Activated T-cell treated with anti-CD3 and anti-CD28 coated beads for 24 hours (primary cell): Measurements from ENCODE around the gene ZNF593.

Source experiments
- DNase-seq: peaks from one replicate; pipeline ENCODE4 v3.0.0-alpha.2; 2020; ENCODE audit warnings: low read depth

Gene ZNF593

DNA sequence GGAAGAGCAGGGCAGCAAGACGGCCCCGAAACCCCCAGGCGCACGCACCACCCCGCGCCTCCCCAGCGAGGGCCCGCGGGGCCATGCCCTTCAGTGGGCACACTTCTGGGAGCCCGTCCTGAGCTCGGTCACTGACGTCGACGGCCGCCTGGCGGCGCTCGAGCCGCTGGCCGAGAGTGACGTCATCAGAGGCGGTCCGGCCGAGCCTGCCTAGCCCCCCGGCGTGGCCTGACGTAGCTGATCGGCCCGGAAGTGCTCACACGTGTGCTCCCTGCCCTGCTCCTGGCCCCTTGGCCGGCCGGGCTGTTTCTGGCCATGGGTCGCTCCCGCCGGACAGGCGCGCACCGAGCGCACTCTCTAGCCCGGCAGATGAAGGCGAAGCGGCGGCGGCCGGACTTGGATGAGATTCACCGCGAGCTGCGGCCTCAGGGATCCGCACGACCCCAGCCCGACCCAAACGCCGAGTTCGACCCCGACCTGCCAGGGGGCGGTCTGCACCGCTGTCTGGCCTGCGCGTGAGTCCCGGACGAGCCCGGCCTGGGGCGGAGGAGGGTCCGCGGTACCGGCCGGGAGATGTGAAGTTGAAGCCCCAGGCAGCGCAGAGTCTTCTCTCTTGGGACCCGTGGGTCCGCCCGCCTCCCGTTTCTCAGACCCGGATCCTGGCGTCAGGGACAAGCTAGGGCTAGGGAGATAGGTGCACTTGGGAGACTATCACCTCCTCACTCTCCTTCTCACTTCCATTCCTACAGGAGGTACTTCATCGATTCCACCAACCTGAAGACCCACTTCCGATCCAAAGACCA is at the start of gene ZNF593:
Gene ZNF593 (plus strand): TSS at position 240 of the 803 bp plus-strand sequence. CDS start 76 bp downstream, at position 316.
- DNase-seq: peak; percentile 88

GRCh38 chr1:26121854-26122773 is 47.6 kb upstream of the ZNF593 start:
- no peak for DNase-seq

DNA sequence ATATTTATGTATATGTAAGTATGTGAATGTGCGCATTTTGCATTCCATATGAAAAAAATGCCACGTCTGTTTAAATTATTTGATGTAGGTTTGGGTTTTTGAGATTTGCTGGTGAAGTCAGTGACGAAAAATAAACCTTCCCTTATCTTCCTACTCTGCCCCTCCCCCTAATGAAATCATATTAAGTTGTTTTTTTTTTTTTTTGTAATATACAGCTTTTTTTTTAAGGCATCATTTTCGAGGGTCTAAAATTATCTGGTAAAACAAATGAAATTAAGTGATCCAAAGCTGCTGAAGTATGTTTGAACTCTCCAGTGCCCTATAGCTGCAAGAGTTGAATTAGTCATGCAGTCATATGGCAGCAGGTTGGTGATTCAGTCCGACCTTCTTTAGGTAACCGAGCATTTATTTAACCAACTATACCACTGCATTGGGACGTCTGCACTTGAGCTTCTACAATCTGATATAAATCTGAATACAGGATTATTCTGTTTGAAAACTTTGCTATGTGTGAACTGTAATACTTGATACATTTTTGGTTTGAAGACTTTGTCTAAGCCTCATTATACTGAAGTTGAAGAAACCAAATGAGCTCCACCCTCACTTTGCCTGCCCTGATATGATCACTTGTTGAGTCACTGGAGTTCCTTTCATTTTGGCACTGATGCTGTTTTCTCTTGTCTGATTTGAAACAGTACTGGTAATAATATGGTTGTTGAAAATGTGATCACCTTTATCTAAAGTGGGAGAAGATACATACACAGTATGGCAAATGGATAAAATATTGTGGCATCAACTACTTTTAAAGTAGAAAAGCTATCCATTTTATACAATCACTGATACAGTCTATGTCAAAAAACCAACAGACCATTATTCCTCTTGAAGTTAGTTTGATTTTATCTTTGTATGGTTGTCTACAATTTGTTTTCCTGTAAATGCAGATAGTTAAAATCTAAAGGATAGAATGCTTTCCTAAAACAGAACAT is 46.4 kb upstream of the ZNF593 start:
- no peak for DNase-seq

DNA sequence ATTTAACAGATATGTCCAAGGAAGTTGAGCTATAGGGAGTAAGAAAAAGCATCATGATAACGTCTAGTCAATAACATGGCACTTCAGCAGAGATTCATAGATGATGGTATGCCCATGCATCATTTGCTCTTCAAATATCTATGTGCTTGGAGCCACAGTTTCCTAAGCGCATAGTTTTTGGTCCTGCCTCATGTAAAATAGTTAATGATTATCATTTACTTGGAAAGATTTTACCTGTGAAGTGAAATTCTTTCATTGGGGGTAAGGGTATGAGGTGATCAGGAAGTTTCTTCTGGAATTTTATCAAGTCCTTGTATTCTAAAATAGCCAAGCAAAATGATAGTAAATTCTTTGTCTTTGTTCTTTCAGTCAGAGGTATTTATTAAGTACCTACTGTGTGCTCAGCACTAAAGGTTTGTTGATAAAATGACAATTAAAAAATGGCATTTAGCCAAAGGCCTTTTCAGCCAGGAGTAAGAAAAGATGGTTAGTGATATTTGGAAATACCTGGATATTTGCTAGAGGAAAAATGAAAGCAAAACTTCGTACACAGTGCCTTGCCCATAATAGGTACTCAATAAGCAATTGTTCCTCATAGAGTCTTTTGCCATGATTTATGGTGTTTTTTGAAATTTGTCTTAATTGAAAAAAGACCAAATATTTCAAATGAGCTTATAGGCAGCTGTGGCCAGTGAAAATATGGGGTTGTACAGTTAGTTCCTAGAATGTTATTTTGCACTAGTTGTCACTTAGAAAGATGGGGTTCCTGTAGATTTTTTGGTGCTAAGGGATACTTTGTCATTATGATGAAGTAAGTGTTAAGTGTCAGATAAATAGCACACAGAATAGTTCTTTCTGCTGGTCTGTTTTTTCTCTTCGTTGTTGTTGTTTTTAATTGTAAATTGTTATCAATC is 45.0 kb upstream of the ZNF593 start:
- no peak for DNase-seq

DNA sequence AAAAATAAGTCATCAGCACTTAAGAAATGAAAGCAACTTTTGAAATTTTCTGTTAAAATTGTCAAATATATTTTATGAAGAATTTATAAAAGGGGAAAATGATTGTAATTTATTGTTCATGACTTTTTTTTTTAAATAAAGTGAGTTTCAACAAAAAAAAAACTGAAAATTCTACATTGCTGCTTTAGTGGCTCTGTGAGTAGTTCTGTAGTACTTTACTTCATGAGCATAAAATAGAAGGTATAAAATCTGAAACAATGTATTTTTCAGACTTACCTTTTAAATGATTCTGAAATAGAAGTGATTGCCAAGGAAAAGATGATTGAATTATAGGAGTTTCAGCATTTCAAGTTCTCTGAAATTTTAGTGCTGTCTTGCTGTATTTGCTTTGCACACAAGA is 44.3 kb upstream of the ZNF593 start:
- DNase-seq: no peak

DNA sequence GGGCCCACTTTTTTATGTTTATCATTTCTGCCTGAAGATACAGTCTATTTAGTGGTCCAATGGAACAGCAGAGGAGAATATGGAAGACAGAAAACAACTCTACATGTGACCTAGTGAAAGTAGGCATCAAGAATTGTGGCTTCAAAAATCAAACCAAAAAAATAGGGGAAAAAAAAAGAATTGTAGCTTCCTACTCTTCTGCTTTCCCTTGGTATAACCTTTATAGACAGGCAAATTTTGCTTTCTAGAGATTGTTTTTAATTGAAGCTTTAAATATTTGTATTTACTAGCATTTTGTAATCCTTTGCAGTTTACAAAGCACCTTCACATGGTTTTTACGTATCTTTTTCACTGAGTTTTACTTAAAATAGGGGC is 43.8 kb upstream of the ZNF593 start:
- DNase-seq: no peak

DNA sequence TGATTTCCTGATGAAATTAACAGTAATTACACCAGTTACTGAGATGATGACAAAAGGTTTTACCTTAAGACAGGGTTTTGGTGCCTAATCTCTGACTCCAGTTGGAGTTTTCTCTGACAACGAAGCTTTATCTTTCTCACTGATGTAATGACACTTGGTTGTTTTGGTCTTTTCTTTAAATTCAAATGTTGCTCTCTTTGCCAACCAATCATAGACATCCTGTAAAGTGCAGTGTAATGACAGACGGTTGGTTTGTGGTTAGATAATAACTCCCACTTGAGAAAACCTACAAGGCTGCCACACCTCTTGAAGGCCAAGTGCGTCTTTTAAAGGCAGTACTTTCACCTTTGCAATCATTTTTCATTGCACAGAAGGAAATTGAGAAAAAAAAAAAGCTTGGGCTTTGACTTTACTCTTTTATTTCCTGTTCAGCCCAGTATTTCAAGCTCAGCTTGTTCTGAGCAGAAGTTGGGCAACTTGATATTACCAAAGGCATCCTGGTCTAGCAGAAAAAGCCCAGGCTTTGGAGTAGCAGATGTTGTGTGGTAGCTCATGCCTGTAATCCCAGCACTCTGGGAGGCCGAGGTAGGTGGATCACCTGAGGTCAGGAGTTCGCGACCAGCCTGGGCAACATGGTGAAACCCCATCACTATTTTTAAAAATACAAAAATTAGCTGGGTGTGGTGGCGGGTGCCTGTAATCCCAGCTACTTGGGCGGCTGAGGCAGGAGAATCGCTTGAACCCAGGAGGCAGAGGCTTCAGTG is 43.2 kb upstream of the ZNF593 start:
- peak; percentile 35 for DNase-seq

DNA sequence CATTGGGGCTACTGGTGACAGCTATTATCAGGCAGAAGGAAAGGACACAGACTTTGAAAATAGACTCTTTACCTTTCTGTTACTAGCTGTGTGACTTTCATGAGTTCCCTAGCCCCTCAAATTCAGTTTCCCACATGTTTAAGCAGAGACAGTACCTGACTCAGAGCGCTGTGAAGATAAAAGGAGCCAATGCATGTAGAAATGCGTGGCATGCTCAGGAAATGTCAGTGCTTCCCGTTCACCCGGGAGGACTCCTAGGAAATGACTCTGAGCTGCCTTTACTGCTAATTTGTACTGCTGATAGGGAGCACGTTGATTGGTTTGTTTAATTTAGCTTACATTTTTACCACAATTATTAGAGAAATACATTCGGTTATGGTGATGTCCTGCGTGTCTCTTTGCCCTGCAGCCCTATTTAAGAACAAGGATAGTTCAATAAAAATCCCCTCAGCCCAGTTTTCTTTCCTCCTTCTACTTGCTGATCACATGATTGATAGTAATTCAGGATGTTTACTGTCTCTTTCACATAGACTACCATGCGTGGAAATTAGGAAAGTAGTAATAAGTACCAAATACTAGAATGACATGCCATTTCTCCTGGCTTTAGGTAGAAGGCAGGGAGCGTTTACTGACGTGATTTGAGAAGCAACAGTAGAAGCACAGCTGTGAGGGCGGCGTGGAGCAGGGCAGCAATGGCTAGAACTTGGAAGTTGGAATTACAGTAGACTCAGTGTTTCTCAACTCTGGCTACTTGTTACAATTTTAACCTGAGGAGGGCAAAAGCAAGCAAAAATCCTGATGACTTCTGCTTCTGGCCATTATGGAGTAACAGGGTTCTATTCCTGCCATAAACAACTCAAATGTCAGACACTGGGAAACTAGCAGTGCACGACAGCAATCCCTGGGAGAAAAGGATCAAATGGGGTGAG is 42.2 kb upstream of the ZNF593 start:
- no peak for DNase-seq

DNA sequence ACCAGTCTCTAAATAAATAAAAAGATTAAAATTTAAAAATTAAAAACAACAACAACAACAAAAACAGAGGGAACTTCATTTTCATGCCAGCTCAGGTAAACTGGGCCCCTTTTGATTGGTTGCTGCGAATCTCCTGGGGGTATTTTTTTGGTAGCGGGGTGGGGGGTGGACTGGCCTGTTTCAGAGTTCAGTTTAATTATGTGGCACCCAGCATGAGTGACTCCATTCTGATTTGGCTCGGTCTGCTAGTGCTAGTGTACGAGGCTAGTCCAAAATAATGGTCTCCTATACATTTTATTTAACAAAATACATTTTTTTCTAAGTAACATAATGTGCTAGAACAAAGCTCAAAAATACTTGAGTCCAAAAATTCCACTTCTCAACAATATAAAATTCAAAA is 39.9 kb upstream of the ZNF593 start:
- no peak for DNase-seq

GRCh38 chr1:26130695-26131094 is 39.0 kb upstream of the ZNF593 start:
- DNase-seq: no peak

GRCh38 chr1:26132128-26132833 is 37.4 kb upstream of the ZNF593 start:
- DNase-seq: no peak

- DNase-seq: no peak
Measured at GRCh38 chr1:26132834-26133167, 36.9 kb upstream of the ZNF593 start.

- no peak for DNase-seq
Measured at GRCh38 chr1:26134466-26134865, 35.2 kb upstream of the ZNF593 start.

- DNase-seq: no peak
Measured at GRCh38 chr1:26138974-26139558, 30.6 kb upstream of the ZNF593 start.

DNA sequence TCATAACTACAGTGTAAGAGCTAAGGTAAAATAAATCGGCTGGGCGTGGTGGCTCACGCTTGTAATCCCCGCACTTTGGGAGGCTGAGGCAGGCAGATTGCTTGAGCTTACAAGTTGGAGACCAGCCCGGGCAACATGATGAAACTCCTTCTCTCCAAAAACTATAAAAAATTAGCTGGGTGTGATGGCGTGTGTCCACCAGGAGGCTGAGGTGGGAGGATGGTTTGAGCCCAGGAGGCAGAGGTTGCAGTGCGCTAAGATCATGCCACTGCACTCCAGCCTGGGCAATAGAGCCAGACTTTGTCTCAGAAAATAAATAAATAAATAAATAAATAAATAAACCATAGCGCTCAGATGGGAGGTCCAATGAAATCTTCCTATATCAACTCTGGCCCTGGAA is 27.5 kb upstream of the ZNF593 start:
- DNase-seq: no peak

DNA sequence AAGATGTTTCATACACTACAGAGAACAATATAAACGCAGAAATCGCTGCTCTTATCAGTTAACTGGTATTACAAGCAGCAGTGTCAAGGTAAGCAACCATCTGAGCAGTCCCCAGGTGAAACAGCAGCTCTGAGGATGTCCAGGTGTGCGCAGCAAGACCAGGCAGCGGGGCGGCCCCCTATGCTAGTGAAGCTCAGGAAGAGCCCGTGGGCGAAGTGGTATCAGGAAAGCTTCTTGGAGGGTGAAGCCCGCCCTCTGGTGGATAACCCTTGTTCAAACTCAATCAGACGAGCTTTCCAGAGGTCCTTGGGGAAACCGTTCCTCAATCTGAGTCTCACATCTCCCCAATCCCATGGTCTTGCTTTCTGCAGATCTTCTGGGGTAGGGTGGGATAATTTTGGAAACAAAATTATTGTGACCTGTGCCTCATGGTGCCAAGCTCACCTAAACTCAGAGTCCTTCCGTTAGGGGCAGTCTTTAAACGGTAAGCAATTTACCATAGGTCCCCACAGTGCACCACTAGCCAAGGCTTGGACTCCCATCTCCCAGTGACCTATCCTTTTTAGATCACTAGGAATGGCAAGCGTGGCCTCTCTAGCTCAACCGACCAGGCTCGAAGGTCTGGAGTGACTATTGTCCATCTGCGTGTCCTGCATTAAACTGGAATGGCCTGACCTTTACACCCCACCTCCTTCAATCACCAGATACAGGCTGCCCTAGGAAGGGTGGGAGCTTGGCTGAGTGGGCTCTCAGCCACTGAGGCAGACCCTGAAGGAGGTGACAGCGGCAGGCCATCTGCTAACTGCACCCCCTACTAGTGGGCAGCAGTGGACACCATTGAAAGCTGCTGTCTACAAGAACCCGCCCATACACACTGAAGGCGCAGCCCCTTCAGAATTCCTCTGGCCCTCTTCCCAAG is 24.4 kb upstream of the ZNF593 start:
- DNase-seq: peak; percentile 61

- no peak for DNase-seq
Measured at GRCh38 chr1:26145960-26146294, 23.8 kb upstream of the ZNF593 start.
